GM19023 (cell line): ENCODE results near the gene SRGAP2.
"Not testable (repeated sequence)": the region's sequence is repeated elsewhere in the genome, so short reads cannot be mapped to it uniquely, and the experiment has no call there.

Experiments used
- ATAC-seq: cut with Tn5 transposase; IDR thresholded peaks from one replicate; pipeline ENCODE4 v1.9.1; 2021; ENCODE audit warnings: mild to moderate bottlenecking, moderate library complexity; ENCODE audit not compliant: unreplicated experiment

Gene SRGAP2

DNA sequence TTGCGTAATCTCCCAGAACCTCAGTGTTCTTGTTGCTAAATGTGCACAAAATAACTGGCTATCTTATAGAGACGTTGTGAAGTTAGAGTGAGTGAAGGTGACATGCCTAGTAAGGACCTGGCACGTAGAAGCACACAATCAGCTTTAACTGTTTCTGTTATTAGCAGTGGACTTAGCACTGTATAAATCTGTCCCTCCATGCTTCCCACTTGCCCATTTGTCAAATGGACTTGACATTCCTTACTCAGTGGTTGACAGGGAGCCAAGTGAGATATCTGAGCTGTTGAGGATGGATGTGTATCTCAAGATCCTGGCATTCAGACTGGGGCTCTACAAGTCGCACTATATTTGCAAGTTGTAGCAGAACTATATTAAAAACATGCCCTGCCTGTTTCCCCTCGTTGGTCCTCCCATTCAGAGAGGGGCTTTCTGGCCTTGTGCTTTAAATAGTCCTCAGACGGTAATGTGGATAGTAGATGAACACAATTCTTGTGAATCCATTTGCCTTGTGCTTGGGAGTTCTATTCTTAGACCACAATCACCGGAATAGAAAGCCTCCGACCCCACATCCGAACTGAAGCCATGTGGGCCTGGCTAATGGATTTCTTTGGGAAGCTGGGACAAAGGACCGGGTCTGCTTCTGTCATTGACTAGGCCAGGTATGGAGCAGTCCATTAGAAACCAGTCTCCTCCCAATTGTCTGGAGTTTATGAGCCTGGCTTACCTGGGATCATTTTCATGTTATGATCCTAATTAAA is 43.0 kb downstream of the SRGAP2 start:
- not testable (repeated sequence) for ATAC-seq

DNA sequence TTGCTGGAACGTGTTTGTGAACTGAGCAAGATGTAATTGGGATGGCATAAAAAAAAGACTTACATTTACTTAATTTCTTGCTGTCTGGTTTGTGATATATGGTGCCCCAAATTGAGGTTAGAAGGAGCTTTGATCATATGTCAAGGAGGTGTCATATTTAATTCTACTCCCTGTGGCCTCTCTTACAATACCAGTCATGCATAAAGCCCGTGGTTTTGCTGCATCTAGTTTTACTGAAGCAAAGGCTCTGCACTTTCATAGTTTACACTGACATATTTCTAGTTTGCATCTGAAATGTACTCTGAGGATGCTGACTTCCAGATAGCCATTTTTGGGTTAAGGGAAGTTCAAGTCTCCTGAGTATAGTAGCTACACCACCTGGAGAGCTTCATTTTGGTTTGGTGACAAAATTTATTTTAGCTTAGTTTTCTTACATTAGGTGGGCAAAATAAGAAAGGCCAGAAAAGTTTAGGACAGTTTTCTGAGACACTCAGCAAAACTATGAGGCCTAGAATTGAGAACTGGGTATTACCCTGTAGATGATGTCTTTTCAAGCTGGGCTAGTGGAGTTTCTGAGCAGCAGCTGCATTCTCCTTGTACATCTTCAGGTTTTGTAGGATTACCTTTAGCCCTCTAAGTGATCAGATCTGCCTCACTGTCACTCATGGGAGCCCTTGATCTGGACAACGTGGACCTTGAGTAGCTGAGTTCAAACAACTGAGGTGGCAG is 47.8 kb downstream of the SRGAP2 start:
- not testable (repeated sequence) for ATAC-seq

DNA sequence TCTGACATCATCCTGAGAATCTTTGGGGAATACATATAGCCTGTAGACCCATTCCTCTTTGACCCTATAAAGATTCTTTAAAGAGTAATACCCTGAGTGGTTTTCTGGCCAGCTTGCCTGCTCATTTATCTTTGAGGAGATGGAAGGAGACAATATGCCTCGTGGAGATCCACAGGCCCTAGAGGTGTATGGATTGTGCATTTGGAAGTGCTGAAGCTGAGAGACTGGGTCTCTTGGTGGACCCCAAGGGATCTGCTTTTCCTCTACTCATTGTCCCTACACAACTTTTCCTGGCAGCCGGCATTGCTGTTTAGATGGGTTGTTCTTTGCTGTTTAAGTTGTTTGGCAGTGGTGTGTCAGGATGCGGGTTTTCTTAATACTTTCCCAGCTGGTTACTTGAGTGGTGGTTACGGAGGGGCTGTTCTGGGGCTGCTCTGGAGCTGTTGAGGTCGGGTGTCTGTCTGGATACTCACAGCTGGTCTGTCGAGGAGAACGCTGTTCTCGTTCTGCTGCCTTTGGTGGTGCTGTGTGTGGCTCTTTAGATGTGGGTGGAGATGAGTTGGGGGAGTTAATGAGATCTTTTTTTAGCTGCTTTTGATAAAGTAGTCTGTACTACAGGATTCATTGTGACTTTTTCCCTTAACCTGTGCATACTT is 49.5 kb downstream of the SRGAP2 start:
- not testable (repeated sequence) for ATAC-seq
